HEK293 (cell line): ENCODE measurements around the gene DENND1C.
A peak's percentile ranks its signal among the peaks of the same experiment; 100 is the strongest.

Source experiments
- CTCF ChIA-PET: fragments of 350-600 bp; formaldehyde crosslinking; extraction: SDS; loops from one replicate; lab custom pipeline; 2021; ENCODE audit warnings: antibody characterized with exemption; lab: Yijun Ruan, JAX
- POLR2A ChIA-PET: fragments of 300-600 bp; formaldehyde crosslinking; extraction: SDS; loops from one replicate; lab custom pipeline; 2020; ENCODE audit warnings: antibody characterized with exemption, inconsistent platforms; lab: Yijun Ruan, JAX
- H3K27ac ChIP-seq: fragments of 200-500 bp; sonication (Bioruptor generic); 2 replicates; pipeline ENCODE4 v1.5.1; 2014; ENCODE audit warnings: low read depth, low read length, control low read depth, inconsistent platforms; ENCODE audit errors: extremely low read depth
- H3K36me3 ChIP-seq, 2 experiments: fragments of 200-500 bp in 1 of 2; sonication (Bioruptor generic) in 1 of 2; 1 replicate in 1 of 2; 2 replicates in 1 of 2; pipeline ENCODE4 v1.5.1; 2014 to 2017; ENCODE audit warnings: inconsistent platforms in 2 of 2, low read length in 2 of 2; ENCODE audit not compliant: control insufficient read depth in 2 of 2, insufficient read depth in 1 of 2
- H3K4me1 ChIP-seq: fragments of 200-500 bp; sonication (Bioruptor generic); 2 replicates; pipeline ENCODE4 v1.5.1; 2014; ENCODE audit warnings: mild to moderate bottlenecking, low read length, inconsistent platforms; ENCODE audit not compliant: control insufficient read depth, insufficient read depth
- H3K4me3 ChIP-seq: 2 replicates; pipeline ENCODE4 v1.5.1; 2011; ENCODE audit warnings: low read depth, mild to moderate bottlenecking, control low read depth, low read length, moderate library complexity
- H3K9me3 ChIP-seq: fragments of 200-500 bp; sonication (Bioruptor generic); 2 replicates; pipeline ENCODE4 v1.5.1; 2014; ENCODE audit warnings: low read depth, low read length, inconsistent platforms; ENCODE audit not compliant: control insufficient read depth, insufficient read depth
- WT1 ChIP-seq: fragments of 450-650 bp; formaldehyde crosslinking; IDR thresholded peaks from 2 replicates; pipeline ENCODE4 v1.5.1; 2016; ENCODE audit warnings: missing biosample characterization, missing genetic modification characterization
- ZBTB17 ChIP-seq: fragments of 450-650 bp; formaldehyde crosslinking; IDR thresholded peaks from 2 replicates; pipeline ENCODE4 v1.5.1; 2016; ENCODE audit warnings: missing biosample characterization, missing genetic modification characterization
- ZNF10 ChIP-seq: fragments of 450-650 bp; formaldehyde crosslinking; IDR thresholded peaks from 2 replicates; pipeline ENCODE4 v1.5.1; 2017; ENCODE audit warnings: missing biosample characterization, missing genetic modification characterization
- ZNF24 ChIP-seq: fragments of 450-650 bp; formaldehyde crosslinking; IDR thresholded peaks from 2 replicates; pipeline ENCODE4 v1.5.1; 2016; ENCODE audit warnings: missing biosample characterization, missing genetic modification characterization
- ZNF37A ChIP-seq: fragments of 450-650 bp; IDR thresholded peaks from 2 replicates; pipeline ENCODE4 v1.5.1; 2018; ENCODE audit warnings: missing biosample characterization, missing genetic modification characterization
- ZNF558 ChIP-seq: fragments of 450-650 bp; formaldehyde crosslinking; IDR thresholded peaks from 2 replicates; pipeline ENCODE4 v1.5.1; 2016; ENCODE audit warnings: missing biosample characterization, missing genetic modification characterization
- ZNF585B ChIP-seq: fragments of 450-650 bp; formaldehyde crosslinking; IDR thresholded peaks from 2 replicates; pipeline ENCODE4 v1.5.1; 2016; ENCODE audit warnings: missing biosample characterization, missing genetic modification characterization
- ZNF629 ChIP-seq: fragments of 450-650 bp; formaldehyde crosslinking; IDR thresholded peaks from 2 replicates; pipeline ENCODE4 v1.5.1; 2017; ENCODE audit warnings: missing biosample characterization, missing genetic modification characterization
- ZNF768 ChIP-seq: fragments of 450-650 bp; formaldehyde crosslinking; IDR thresholded peaks from 2 replicates; pipeline ENCODE4 v1.5.1; 2018; ENCODE audit warnings: missing biosample characterization, mild to moderate bottlenecking, missing genetic modification characterization
- TF ChIP-seq, protein P1 (sequence below): fragments of 450-650 bp; formaldehyde crosslinking; optimal IDR thresholded peaks from 2 replicates; pipeline ENCODE3; 2016; ENCODE audit warnings: missing biosample characterization, mild to moderate bottlenecking, missing genetic modification characterization
- TF ChIP-seq, protein P2 (sequence below): fragments of 450-650 bp; formaldehyde crosslinking; IDR thresholded peaks from 2 replicates; pipeline ENCODE4 v1.5.1; 2016; ENCODE audit warnings: missing biosample characterization, missing genetic modification characterization
- TF ChIP-seq, protein P3 (sequence below): fragments of 450-650 bp; formaldehyde crosslinking; conservative IDR thresholded peaks from 2 replicates; pipeline ENCODE4 v1.5.1; 2016; ENCODE audit warnings: low read depth, missing biosample characterization, missing genetic modification characterization
- TF ChIP-seq, protein P4 (sequence below): fragments of 450-650 bp; formaldehyde crosslinking; IDR thresholded peaks from 2 replicates; pipeline ENCODE4 v1.5.1; 2016; ENCODE audit warnings: missing biosample characterization, missing genetic modification characterization, borderline replicate concordance

DENND1C gene

DNA sequence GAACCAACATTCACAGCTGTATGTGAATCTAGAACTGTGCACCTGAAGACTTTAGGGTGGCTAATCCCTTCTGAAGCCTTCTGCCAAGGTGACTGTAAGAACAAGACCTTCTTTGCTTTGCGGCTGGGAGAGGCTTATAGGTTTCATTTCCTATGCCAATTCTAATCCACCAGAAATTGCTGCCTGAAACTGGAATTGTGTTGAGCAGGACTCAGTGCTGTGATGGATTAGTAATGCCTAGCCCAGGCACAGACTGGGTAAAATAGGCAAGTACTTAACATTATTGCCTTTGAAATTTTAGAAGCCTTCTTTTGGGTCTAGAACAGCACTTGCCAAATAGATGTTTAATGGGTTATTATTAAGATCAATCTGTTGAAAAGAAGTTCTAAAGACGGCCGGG lies 33.5 kb downstream of the DENND1C start:
- no peaks in the 10 kb centered on the region for H3K9me3 ChIP-seq
- no peaks in the 10 kb centered on the region for H3K4me1 ChIP-seq
- ChIA-PET POLR2A (no interaction called here), CTCF (no interaction called here)
- H3K36me3 ChIP-seq = peaks cover 0 to 32% of the 10 kb centered on the region in 2 experiments; a peak in 2 of 3 replicates
- H3K27ac ChIP-seq = no peak overlapping the region
- H3K4me3 ChIP-seq = no peak overlapping the region
- peak; percentile 62; the same call in 1 of the 2 replicates for TF ChIP-seq ZBTB17 (tag by site-specific recombination)
- TF ChIP-seq ZNF558 = no peak

DNA sequence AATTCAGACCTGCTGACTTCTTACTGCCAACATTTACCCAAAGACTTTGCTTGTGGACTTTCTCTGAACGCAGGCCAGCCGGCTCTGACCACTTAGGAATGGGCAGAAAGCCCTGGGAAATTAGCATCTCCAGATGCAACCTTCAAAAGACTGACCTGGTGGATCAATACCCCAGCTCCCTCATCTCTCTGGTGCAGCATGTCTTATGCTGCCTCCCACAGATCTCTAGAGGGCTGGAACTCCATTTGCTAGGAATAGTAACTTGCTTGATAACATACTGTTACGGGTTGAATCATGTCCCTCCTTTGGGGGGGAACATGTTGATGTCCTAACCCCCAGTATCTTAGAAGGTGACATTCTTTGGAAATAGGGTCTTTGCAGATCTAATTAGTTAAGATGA lies 35.1 kb downstream of the DENND1C start:
- CTCF ChIA-PET = interaction anchor here (0.6 kb wide), 1 partner anchor 18 kb away, joined by 4 read pairs; no protein-coding TSS in a partner anchor
- no peak overlapping the region for H3K27ac ChIP-seq
- TF ChIP-seq ZNF10 (tag by site-specific recombination) (no peak), ZNF37A (peak; percentile 99)
- H3K4me1 ChIP-seq = no peaks in the 10 kb centered on the region
- H3K9me3 ChIP-seq = no peaks in the 10 kb centered on the region
- no peak overlapping the region for H3K4me3 ChIP-seq
- POLR2A ChIA-PET = interaction anchor here (0.6 kb wide), 1 partner anchor 334 kb away, joined by 3 read pairs; no protein-coding TSS in a partner anchor
- peaks cover 0 to 16% of the 10 kb centered on the region in 2 experiments; a peak in 2 of 3 replicates for H3K36me3 ChIP-seq

DNA sequence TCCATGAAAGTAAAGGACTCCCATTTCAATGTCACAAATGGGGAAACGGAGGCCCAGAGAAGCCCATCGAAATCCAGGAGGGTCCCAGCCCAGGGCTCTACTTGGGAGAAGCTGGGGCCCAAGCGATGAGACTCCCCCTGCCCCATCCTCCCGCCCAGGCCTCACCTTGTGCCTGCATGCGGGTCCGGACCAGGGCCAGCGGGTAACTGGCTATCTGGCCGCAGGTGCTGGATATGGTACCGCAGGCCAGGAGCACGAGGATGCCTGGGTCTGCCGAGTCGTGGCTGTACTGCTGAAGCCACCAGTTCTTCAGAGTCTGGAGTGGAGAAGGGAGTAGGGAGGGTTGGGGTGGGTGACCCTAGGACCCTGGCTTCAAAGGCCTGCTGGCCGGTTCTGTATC lies 37.6 kb downstream of the DENND1C start:
- no peaks in the 10 kb centered on the region for H3K9me3 ChIP-seq
- H3K4me1 ChIP-seq = no peaks in the 10 kb centered on the region
- H3K4me3 ChIP-seq = no peak overlapping the region
- H3K36me3 ChIP-seq = peaks cover 0 to 9% of the 10 kb centered on the region in 2 experiments; a peak in 2 of 3 replicates
- POLR2A ChIA-PET = interaction anchor here (0.7 kb wide), 1 partner anchor 24 kb away, joined by 6 read pairs; no protein-coding TSS in a partner anchor
- CTCF ChIA-PET = no interaction called here
- H3K27ac ChIP-seq = no peak overlapping the region
- TF ChIP-seq, protein P1, sequence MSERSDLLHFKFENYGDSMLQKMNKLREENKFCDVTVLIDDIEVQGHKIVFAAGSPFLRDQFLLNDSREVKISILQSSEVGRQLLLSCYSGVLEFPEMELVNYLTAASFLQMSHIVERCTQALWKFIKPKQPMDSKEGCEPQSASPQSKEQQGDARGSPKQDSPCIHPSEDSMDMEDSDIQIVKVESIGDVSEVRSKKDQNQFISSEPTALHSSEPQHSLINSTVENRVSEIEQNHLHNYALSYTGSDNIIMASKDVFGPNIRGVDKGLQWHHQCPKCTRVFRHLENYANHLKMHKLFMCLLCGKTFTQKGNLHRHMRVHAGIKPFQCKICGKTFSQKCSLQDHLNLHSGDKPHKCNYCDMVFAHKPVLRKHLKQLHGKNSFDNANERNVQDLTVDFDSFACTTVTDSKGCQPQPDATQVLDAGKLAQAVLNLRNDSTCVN (tag by site-specific recombination) = no peak
- TF ChIP-seq ZNF585B (tag by site-specific recombination) (no peak), ZNF629 (tag by site-specific recombination) (no peak), ZNF768 (tag by site-specific recombination) (no peak)
- TF ChIP-seq, protein P2, sequence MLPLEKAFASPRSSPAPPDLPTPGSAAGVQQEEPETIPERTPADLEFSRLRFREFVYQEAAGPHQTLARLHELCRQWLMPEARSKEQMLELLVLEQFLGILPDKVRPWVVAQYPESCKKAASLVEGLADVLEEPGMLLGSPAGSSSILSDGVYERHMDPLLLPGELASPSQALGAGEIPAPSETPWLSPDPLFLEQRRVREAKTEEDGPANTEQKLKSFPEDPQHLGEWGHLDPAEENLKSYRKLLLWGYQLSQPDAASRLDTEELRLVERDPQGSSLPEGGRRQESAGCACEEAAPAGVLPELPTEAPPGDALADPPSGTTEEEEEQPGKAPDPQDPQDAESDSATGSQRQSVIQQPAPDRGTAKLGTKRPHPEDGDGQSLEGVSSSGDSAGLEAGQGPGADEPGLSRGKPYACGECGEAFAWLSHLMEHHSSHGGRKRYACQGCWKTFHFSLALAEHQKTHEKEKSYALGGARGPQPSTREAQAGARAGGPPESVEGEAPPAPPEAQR (tag by site-specific recombination) = no peak

DNA sequence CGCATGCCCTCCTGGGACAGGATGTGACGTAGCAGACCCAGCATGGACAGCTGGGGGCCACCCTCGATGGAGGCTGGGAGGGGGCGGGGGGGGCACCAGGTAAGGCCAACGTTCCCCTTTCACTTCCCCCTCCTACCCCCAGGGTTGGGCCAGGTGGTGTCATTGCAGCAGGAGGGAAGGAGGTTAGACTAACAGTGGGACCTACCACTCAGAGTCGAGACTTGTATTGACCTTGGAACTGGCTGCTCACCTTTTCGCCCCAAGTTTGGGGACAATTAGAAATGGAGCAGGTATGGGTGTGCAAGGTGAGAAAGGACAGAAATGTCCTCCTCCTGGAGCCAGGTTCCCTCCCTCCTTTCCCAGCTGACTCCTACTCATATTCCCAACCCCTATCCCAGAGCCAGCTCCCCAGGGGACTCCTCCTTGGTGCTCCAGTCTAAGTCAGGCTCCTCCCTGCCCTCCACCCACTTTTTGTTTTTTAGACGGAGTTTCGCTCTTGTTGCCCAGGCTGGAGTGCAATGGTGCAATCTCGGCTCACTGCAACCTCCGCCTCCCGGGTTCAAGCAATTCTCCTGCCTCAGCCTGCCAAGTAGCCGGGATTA lies 39.4 kb downstream of the DENND1C start:
- H3K27ac ChIP-seq = no peak overlapping the region
- CTCF ChIA-PET = interaction anchor here (0.6 kb wide), 1 partner anchor 453 kb away, joined by 5 read pairs; no protein-coding TSS in a partner anchor
- H3K36me3 ChIP-seq = peaks cover 0 to 9% of the 10 kb centered on the region in 2 experiments; a peak in 2 of 3 replicates
- POLR2A ChIA-PET = no interaction called here
- no peak overlapping the region for H3K4me3 ChIP-seq
- H3K4me1 ChIP-seq = no peaks in the 10 kb centered on the region
- no peaks in the 10 kb centered on the region for H3K9me3 ChIP-seq
- TF ChIP-seq, protein P3, sequence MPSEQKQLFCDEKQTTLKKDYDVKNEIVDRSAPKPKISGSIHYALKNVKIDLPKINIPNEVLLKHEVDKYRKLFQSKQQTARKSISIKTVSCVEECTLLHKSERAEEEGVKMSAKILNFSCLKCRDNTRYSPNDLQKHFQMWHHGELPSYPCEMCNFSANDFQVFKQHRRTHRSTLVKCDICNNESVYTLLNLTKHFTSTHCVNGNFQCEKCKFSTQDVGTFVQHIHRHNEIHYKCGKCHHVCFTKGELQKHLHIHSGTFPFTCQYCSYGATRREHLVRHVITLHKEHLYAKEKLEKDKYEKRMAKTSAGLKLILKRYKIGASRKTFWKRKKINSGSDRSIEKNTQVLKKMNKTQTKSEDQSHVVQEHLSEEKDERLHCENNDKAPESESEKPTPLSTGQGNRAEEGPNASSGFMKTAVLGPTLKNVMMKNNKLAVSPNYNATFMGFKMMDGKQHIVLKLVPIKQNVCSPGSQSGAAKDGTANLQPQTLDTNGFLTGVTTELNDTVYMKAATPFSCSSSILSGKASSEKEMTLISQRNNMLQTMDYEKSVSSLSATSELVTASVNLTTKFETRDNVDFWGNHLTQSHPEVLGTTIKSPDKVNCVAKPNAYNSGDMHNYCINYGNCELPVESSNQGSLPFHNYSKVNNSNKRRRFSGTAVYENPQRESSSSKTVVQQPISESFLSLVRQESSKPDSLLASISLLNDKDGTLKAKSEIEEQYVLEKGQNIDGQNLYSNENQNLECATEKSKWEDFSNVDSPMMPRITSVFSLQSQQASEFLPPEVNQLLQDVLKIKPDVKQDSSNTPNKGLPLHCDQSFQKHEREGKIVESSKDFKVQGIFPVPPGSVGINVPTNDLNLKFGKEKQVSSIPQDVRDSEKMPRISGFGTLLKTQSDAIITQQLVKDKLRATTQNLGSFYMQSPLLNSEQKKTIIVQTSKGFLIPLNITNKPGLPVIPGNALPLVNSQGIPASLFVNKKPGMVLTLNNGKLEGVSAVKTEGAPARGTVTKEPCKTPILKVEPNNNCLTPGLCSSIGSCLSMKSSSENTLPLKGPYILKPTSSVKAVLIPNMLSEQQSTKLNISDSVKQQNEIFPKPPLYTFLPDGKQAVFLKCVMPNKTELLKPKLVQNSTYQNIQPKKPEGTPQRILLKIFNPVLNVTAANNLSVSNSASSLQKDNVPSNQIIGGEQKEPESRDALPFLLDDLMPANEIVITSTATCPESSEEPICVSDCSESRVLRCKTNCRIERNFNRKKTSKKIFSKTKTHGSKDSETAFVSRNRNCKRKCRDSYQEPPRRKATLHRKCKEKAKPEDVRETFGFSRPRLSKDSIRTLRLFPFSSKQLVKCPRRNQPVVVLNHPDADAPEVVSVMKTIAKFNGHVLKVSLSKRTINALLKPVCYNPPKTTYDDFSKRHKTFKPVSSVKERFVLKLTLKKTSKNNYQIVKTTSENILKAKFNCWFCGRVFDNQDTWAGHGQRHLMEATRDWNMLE (tag by site-specific recombination) = no peak
- TF ChIP-seq ZNF24 (tag by site-specific recombination) = no peak
- TF ChIP-seq WT1 (tag by site-specific recombination) = no peak
- TF ChIP-seq, protein P4, sequence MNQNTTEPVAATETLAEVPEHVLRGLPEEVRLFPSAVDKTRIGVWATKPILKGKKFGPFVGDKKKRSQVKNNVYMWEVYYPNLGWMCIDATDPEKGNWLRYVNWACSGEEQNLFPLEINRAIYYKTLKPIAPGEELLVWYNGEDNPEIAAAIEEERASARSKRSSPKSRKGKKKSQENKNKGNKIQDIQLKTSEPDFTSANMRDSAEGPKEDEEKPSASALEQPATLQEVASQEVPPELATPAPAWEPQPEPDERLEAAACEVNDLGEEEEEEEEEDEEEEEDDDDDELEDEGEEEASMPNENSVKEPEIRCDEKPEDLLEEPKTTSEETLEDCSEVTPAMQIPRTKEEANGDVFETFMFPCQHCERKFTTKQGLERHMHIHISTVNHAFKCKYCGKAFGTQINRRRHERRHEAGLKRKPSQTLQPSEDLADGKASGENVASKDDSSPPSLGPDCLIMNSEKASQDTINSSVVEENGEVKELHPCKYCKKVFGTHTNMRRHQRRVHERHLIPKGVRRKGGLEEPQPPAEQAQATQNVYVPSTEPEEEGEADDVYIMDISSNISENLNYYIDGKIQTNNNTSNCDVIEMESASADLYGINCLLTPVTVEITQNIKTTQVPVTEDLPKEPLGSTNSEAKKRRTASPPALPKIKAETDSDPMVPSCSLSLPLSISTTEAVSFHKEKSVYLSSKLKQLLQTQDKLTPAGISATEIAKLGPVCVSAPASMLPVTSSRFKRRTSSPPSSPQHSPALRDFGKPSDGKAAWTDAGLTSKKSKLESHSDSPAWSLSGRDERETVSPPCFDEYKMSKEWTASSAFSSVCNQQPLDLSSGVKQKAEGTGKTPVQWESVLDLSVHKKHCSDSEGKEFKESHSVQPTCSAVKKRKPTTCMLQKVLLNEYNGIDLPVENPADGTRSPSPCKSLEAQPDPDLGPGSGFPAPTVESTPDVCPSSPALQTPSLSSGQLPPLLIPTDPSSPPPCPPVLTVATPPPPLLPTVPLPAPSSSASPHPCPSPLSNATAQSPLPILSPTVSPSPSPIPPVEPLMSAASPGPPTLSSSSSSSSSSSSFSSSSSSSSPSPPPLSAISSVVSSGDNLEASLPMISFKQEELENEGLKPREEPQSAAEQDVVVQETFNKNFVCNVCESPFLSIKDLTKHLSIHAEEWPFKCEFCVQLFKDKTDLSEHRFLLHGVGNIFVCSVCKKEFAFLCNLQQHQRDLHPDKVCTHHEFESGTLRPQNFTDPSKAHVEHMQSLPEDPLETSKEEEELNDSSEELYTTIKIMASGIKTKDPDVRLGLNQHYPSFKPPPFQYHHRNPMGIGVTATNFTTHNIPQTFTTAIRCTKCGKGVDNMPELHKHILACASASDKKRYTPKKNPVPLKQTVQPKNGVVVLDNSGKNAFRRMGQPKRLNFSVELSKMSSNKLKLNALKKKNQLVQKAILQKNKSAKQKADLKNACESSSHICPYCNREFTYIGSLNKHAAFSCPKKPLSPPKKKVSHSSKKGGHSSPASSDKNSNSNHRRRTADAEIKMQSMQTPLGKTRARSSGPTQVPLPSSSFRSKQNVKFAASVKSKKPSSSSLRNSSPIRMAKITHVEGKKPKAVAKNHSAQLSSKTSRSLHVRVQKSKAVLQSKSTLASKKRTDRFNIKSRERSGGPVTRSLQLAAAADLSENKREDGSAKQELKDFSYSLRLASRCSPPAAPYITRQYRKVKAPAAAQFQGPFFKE (tag by site-specific recombination) = no peak
